GM19240 (cell line): Measurements from ENCODE around the gene NPEPPS.
"Not testable (repeated sequence)": the region's sequence is repeated elsewhere in the genome, so short reads cannot be mapped to it uniquely, and the experiment has no call there.

ENCODE experiments used
- DNase-seq: peaks from one replicate; pipeline ENCODE4 v3.0.0; 2011; ENCODE audit warnings: low spot score; ENCODE audit not compliant: insufficient read length

The NPEPPS gene, protein sequence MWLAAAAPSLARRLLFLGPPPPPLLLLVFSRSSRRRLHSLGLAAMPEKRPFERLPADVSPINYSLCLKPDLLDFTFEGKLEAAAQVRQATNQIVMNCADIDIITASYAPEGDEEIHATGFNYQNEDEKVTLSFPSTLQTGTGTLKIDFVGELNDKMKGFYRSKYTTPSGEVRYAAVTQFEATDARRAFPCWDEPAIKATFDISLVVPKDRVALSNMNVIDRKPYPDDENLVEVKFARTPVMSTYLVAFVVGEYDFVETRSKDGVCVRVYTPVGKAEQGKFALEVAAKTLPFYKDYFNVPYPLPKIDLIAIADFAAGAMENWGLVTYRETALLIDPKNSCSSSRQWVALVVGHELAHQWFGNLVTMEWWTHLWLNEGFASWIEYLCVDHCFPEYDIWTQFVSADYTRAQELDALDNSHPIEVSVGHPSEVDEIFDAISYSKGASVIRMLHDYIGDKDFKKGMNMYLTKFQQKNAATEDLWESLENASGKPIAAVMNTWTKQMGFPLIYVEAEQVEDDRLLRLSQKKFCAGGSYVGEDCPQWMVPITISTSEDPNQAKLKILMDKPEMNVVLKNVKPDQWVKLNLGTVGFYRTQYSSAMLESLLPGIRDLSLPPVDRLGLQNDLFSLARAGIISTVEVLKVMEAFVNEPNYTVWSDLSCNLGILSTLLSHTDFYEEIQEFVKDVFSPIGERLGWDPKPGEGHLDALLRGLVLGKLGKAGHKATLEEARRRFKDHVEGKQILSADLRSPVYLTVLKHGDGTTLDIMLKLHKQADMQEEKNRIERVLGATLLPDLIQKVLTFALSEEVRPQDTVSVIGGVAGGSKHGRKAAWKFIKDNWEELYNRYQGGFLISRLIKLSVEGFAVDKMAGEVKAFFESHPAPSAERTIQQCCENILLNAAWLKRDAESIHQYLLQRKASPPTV

DNA sequence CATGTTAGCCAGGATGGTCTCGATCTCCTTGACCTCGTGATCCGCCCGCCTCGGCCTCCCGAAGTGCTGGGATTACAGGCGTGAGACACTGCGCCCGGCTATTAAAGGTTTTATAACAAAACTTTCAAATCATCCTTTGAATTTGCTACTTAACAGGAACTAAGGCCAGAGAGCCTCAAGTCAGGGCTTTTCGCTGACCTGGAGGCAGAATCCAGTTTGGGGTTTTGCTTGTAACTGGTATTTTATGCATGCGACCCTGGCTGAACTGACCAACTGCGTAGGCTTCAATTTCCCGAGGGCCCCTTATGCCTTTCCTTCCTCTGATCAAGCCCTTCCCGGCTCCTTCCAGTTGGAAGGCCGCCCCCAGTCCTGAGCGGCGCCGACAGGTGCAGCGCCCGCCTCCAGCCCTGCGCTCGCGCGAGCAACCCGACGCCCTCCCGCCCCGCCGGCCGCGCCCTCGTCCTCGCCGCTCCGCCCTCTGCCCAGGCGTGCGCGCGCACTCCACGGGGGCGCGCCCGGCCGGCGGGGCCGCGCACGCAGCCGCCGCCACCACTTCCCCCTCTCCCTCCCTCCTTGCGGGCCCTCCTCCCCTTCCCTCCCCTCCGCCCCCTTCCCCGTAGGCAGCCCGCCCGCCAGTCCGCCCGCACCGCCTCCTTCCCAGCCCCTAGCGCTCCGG, at the start of gene NPEPPS:
Gene NPEPPS, plus strand, starts transcription at position 552 of the 676 bp plus-strand sequence. CDS start 193 bp downstream, outside the sequence.
- peak; percentile 58 for DNase-seq

DNA sequence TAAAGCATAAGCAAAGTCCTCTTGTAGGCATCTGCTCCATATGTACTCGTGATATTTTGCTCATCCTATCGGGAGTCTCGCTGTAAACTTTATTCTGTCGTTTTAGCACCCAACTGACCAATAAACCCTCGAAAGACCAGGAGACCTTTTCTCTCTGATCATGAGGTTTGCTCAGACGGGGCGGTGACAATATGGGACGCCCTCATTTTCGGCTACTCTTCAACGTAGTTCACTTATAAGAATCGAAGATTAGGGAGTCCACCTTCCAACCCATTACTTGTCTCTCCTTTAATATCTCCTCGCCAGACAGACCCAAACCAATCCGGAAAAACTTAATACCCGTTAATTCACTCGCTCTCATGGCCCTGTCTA, 39.1 kb upstream of the NPEPPS start:
- not testable (repeated sequence) for DNase-seq

DNA sequence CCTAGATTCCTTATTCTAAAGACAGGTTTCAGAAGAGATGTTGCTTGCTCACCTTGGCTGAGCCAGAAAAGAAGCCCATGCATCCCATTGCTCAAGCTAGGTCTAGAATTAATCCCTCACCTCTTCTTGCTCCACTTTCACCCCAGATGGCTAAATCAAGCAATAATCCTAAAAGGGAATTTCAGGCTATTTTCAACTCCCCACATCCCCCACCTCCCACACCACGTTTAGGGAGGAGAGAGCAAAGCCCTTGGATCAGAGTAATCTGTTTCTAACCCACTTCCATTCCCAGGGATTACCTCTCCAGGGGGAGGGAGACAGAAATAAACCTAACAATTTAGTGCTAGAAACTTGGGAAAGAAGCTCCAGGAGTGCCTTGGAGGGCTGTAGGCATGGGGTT, 31.8 kb upstream of the NPEPPS start:
- DNase-seq: not testable (repeated sequence)

DNA sequence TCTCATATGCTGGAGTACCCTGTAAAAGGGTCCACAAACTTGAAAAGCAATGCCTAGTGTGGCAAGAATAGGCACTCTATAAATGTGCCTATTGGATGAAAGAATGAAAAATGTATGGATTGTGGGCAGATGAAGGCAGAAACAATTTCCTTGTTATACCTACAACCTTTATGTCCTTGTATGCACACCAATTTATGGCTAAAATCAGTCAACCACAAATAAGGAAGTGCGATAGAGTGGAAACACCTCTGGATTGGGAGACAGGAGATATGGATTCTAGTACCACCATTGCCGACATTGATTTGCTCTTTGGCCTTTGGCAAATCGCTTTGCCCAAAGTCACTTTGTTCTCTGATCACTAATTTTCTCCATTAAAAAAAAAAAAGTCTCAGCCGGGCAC, 31.4 kb upstream of the NPEPPS start:
- DNase-seq: not testable (repeated sequence)

DNA sequence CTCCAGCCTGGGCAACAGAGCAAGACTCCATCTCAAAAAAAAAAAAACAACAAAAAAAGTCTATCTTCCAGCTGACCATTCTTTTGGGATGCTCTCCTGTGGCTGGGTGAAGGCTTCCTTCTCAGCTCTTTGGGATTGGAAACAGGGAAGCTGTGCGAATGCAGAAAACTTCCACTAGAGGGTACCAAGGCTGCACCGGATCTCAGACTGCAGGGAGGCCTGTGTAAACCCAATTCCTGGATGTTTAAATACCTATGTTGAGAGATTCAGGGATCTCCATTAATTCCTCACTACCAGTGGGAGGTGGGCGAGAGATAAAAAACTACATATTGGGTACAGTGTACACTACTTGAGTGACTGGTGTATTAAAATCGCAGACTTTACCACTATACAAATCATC, 30.3 kb upstream of the NPEPPS start:
- DNase-seq: not testable (repeated sequence)

DNA sequence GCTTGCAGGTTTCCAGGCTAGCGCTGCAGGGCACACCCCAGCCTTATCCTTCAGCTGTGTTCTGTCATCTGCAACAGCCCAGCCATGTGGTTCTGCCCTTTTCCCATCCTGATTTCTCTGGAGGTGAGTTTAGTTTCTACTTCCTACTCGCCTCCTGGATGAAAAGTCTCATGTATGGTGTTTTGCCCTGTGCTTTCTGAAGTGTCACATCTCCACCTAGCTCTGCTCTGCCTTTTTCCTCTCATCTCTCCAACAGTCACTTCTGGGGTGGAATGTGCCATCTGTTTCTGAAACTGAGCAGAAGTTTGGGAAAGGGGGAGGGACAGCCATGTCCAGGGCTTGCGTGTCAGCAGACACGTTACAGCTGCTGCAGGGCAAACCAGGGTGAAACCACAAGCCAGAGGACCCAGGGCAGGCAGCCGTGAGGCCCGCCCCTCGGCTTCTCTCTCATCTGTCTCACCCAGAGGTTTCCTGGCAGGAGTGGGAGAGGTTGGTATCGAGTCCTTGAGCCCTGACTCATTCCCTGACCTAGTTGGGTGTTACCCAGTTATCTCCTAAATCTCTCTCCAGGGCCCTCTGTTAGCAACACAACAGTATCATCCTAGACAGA, 28.7 kb upstream of the NPEPPS start:
- not testable (repeated sequence) for DNase-seq

DNA sequence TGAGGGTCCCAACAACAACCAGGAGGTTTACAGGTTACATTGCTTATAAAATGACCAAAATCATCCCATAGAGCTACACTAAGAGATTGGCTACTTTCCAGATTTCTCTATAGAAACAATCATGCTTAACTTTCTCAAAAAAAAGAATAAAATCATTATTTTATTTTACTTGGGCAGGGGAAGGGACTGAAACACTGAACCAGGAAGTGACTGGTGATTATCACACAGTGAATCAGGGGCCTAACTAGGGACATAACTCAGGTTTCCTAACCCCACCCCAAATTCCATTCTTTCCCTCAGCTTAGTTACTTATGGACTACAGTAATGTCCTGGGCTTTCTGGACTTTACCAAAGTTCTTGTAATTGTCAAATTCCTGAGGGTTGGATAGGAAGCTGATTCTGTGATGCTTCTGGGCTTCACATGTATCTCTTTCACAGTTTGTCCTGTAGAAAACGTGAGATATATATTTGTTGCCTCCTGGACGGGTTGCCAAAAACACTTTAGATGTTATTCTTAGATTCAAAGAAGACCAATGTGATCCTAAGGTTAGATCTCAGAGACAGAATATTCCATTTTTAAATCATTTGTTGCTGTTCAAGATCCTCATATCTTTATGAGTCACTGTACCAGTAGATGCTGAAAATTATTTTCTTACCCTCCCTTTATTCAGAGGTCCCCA, 28.0 kb upstream of the NPEPPS start:
- DNase-seq: not testable (repeated sequence)

DNA sequence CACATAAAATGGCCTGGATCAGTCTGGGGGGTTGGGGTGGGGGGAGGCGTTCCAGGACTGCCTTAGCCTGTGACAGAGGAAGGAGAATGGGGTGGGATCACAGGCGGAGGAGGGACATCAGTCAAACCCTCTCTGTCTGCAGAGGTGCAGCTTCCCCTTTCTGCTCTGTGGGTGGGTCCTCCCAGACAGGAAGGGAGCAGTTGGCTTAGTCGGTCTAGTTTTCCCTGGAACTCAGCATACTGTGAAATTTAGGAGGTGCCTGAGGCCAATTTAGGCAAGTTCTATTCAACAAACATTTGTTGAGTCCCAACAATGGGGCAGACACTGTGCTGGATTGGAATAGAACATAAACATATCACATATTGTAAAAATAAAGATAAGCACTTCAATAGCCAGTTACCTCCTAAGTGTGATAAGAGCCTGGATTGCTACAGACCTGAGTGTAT, 19.2 kb upstream of the NPEPPS start:
- DNase-seq: not testable (repeated sequence)

DNA sequence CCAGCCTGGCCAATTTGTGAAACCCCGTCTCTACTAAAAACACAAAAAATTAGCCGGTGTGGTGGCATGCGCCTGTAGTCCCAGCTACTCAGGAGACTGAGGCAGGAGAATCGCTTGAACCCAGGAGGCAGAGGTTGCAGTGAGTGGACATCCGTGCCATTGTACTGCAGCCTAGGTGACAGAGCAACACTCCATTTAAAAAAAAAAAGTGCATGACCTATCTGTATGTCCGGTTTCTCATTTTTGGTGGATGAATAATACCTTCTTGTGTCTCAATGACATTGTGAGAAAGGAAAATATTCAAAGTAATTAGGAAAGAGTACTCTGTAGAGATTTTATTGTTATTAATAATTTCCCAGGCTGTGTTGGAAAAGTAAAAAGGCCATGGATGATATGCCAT, 17.6 kb upstream of the NPEPPS start:
- DNase-seq: not testable (repeated sequence)

DNA sequence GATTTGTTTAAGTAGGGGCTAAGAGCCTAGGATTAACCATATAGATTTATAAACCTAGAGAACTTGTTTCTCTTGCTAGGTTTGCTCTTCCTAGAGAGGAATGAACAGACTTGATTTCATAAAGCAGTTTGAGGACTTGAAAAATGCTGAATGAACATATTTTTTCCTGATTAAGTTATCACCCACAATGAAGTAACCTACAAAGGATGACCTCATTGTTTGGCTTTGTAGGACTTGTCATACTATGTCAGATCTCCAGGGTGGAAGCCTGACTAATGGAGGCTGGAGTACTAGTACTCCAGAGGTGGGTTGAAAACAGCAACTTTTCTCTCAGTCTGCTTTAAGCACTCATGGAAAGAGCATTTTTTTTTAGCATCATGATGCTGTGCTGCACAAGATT, 12.0 kb upstream of the NPEPPS start:
- not testable (repeated sequence) for DNase-seq

DNA sequence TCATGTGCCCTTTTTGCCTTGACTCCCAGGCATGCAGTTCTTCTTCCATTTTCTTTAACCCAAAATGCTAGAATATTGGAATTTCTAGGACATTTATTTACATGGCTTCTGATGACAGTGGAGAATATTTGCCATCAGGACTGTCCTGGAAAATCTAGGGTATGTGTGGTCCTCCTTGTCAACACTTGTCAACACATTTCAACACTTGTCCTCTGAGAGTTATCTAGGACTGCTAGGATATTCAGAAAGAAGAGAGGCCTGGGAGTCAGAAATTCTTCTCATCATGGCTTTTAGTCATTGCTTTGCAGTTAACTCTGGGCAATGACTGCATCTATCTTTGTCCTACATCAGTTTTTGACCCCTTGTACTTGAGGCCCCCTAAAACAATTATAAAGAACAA, 11.5 kb upstream of the NPEPPS start:
- not testable (repeated sequence) for DNase-seq

DNA sequence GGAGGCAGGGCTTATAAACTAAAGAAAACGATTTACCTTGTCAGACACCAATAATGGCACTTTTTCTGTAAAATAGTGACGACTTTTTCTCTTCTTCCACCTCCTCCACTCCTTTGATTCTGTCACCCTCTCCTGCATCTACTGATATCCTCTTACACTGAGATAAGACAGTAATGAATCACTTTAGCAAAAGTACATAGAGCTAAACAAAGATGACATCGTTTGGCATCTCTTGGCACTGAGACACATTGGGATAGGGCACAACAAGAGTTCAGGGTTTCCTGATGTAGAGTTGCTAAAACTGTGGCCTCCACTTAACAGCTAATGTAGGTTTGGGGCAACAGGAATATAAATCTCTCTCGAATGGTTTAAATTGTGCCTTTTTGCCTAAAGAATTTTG, 10.6 kb upstream of the NPEPPS start:
- not testable (repeated sequence) for DNase-seq

DNA sequence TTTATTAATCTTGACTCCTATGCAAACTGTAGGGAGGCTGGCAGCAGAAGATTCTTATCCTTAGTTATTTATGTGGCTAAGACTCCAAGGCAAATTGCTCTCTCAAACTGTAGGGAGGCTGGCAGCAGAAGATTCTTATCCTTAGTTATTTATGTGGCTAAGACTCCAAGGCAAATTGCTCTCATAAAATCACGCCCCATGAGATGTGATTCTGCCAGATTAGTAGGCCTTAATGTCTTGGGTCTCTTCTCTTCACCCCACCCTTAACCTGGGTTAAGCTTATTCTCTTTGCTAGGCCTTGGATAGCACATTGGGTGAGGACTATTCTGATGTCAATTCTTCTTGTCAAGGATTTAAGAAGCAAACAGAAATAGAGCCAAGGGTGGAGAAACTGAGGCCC, 9.5 kb upstream of the NPEPPS start:
- not testable (repeated sequence) for DNase-seq

DNA sequence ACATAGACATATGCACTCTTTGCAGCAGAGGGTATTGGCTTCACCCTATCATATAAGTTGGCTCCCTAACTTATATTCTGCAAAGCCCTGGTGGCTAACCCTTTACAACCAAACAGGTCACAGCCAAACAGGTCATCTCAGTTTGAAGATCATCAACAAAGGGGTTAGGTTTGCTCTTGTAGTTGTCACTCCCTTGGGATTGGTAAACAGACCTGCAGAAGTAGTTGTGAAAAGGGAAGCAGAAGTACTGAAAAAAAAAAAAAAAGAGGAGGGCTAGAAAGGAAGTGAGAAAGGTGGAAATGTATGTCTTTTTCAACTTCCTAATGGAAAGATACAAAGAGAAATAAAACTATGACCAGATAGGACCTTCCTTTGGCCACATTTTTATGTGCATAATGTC, 8.6 kb upstream of the NPEPPS start:
- DNase-seq: not testable (repeated sequence)

DNA sequence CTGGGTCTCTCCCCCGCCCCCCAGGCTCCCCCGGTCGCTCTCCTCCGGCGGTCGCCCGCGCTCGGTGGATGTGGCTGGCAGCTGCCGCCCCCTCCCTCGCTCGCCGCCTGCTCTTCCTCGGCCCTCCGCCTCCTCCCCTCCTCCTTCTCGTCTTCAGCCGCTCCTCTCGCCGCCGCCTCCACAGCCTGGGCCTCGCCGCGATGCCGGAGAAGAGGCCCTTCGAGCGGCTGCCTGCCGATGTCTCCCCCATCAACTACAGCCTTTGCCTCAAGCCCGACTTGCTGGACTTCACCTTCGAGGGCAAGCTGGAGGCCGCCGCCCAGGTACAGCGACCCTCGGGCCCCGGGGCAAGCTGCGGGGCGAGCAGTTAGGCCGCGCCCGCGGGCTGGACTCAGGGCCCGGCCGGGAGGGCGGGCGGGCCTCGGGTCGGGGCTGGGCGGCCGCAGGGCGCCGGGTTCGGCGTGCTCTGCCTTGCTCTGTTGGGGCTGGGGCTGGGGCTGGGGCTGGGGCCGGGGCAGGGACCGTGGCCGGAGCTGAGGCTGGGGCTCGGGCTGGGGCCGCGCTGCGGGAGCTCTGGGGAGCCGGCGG, 419 bp downstream of the NPEPPS start:
- DNase-seq: not testable (repeated sequence)

DNA sequence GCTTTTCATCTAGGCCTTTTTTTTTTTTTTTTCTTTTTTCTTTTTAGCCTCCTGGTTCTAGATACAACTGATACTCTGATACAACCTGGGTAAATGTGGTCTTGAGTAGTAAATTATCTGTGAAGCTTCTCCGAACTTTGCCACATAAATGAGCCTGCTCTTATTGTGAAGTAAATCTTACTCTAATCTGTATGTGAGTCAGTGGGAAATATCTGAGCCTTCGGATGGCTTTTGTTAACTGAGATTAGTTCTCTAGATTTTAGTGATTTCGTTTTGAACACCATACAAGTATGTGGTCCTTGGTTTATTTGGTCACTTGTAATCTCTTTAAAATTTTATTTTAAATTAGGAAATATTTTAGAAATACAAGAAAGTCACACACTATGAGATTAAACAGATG, 8.2 kb downstream of the NPEPPS start:
- not testable (repeated sequence) for DNase-seq

DNA sequence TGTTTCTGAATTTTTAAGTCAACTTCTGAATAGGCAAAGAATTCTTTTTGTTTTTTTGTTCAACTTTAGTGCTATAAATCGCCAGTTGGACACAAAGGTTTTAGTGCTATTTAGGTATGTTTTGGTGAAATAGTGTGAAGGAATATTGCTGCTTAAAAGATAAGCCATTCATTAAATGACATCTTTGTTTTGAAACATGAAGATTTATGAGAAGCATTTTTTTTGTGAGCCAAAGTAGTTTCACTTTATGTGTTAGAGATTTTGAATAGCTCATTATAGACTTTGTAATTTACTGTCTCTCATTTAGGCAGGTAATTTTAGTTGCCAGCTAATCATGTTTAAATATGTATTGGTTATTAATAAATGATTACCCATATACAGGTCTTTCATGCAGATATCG, 10.8 kb downstream of the NPEPPS start:
- not testable (repeated sequence) for DNase-seq

DNA sequence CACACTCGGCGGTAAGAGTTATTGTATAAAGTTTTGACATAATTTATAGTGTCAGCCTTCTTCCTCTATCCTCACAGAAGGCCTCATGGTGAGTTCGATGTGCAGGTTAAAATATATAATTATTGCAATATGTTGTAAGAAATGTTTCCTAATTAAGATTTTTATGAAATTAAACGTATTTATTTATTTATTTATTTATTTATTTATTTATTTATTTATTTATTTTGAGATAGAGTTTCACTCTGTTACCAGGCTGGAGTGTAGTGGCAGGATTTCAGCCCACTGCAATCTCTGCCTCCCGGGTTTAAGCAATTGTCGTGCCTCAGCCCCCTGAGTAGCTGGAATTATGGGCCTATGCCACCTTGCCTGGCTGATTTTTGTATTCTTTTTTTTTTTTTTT, 13.4 kb downstream of the NPEPPS start:
- DNase-seq: not testable (repeated sequence)

DNA sequence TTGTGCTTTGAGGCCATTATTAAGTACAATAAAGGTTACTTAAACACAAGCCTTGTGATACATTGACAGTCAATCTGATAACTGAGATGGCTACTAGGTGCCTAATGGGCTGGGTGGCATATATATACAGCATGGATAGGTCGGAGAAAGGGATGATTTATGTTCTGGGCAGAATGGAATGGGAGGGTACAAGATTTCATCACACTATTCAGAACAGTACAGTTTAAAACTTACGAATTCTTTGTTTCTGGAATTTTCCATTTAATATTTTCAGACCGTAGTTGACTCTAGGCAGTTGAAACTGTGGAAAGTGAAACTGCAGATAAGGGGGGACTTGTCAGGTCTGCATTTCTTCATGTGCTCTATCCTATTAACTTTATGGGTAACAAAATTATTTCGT, 23.8 kb downstream of the NPEPPS start:
- DNase-seq: not testable (repeated sequence)

DNA sequence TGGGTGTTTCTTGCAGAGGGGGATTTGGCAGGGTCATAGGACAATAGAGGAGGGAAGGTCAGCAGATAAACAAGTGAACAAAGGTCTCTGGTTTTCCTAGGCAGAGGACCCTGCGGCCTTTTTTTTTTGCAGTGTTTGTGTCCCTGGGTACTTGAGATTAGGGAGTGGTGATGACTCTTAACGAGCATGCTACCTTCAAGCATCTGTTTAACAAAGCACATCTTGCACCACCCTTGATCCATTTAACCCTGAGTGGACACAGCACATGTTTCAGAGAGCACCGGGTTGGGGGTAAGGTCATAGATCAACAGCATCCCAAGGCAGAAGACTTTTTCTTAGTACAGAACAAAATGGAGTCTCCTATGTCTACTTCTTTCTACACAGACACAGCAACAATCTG, 25.2 kb downstream of the NPEPPS start:
- not testable (repeated sequence) for DNase-seq
